GM23248 (cell line): ENCODE measurements around the gene AQP2.

Experiments used
- EZH2 ChIP-seq: fragments of 200-600 bp; sonication (generic); IDR thresholded peaks from 2 replicates; pipeline ENCODE4 v1.6.1; 2018; ENCODE audit warnings: antibody characterized with exemption, mild to moderate bottlenecking; ENCODE audit not compliant: insufficient read depth, poor library complexity, severe bottlenecking
- EZH2phosphoT487 ChIP-seq: fragments of 200-600 bp; sonication (generic); IDR thresholded peaks from 2 replicates; pipeline ENCODE4 v1.6.1; 2018; ENCODE audit warnings: antibody characterized with exemption, moderate library complexity, mild to moderate bottlenecking, low read depth; ENCODE audit not compliant: insufficient read depth

GRCh38 chr12:50003595-50003994 lies 53.1 kb downstream of the AQP2 start:
- TF ChIP-seq EZH2 (no peak), EZH2phosphoT487 (no peak)
